ENCODE measurements around the gene SIRT2. TPM values are rescaled to one million over a fixed set of nuclear protein-coding genes. Genes with fewer than 3 reads are reported as not detected.

The SIRT2 gene
- polyA plus RNA-seq, 1 donor from 2014 or later: 102 TPM

GRCh38 chr19:38907670-38908069, 8.3 kb upstream of the SIRT2 start:
- Histone ChIP-seq H3K27me3 (ENCODE audit: insufficient read depth, low read depth, low read length) (no peaks in the 10 kb centered on the region), H3K79me2 (replicated peaks; ENCODE audit: insufficient read depth, low read length) (no peaks in the 10 kb centered on the region), H4K20me1 (ENCODE audit: insufficient read depth) (no peaks in the 10 kb centered on the region), H2AFZ (ENCODE audit: low read depth, low read length) (no peak overlapping the region), H3F3A (ENCODE audit: insufficient read depth, low read length, poor library complexity, severe bottlenecking) (no peaks in the 10 kb centered on the region), H3K9me2 (ENCODE audit: insufficient read depth, low read length) (no peaks in the 10 kb centered on the region), H3K9ac (ENCODE audit: low read length) (no peak overlapping the region), H3K4me3 (ENCODE audit: low read length) (no peak overlapping the region), H3K27ac (ENCODE audit: low read length) (no peak overlapping the region), H3K4me2 (ENCODE audit: low read length) (no peak overlapping the region), H3K9me3 (ENCODE audit: low read length) (no peaks in the 10 kb centered on the region), H3K36me3 (ENCODE audit: insufficient read depth, low read length) (no peaks in the 10 kb centered on the region)
- TF ChIP-seq POLR2AphosphoS5 (IDR thresholded peaks at IDR 0.05) (no peak), CTCF (IDR thresholded peaks at IDR 0.05; ENCODE audit: poor library complexity, severe bottlenecking) (no peak), SMC3 (conservative IDR thresholded peaks at IDR 0.05; ENCODE audit: poor library complexity) (no peak), MXI1 (conservative IDR thresholded peaks at IDR 0.05; ENCODE audit: poor library complexity, severe bottlenecking) (no peak), EZH2 (IDR thresholded peaks at IDR 0.05; ENCODE audit: borderline replicate concordance, insufficient read depth, low read length, poor library complexity, severe bottlenecking) (no peak), TAF1 (IDR thresholded peaks at IDR 0.05; ENCODE audit: low read depth) (no peak), EP300 (conservative IDR thresholded peaks at IDR 0.05; ENCODE audit: poor library complexity, severe bottlenecking) (no peak), REST (IDR thresholded peaks at IDR 0.05; ENCODE audit: borderline replicate concordance) (no peak)

- H3K9me2 ChIP-seq (ENCODE audit: insufficient read depth, low read length): no peaks in the 10 kb centered on the region
- no peaks in the 10 kb centered on the region for H3K79me2 ChIP-seq (replicated peaks; ENCODE audit: insufficient read depth, low read length)
- no peak overlapping the region for H3K9ac ChIP-seq (ENCODE audit: low read length)
- no peak overlapping the region for H3K4me2 ChIP-seq (ENCODE audit: low read length)
- H2AFZ ChIP-seq (ENCODE audit: low read depth, low read length): no peak overlapping the region
- H3K4me3 ChIP-seq (ENCODE audit: low read length): no peak overlapping the region
- TF ChIP-seq EZH2 (IDR thresholded peaks at IDR 0.05; ENCODE audit: borderline replicate concordance, insufficient read depth, low read length, poor library complexity, severe bottlenecking) (no peak), EP300 (conservative IDR thresholded peaks at IDR 0.05; ENCODE audit: poor library complexity, severe bottlenecking) (no peak), SMC3 (conservative IDR thresholded peaks at IDR 0.05; ENCODE audit: poor library complexity) (no peak), TAF1 (IDR thresholded peaks at IDR 0.05; ENCODE audit: low read depth) (no peak), REST (IDR thresholded peaks at IDR 0.05; ENCODE audit: borderline replicate concordance) (no peak), POLR2AphosphoS5 (IDR thresholded peaks at IDR 0.05) (no peak), RAD21 (conservative IDR thresholded peaks at IDR 0.05) (no peak), MXI1 (conservative IDR thresholded peaks at IDR 0.05; ENCODE audit: poor library complexity, severe bottlenecking) (no peak), CTCF (IDR thresholded peaks at IDR 0.05; ENCODE audit: poor library complexity, severe bottlenecking) (no peak)
- no peaks in the 10 kb centered on the region for H3K27me3 ChIP-seq (ENCODE audit: insufficient read depth, low read depth, low read length)
- no peaks in the 10 kb centered on the region for H3K36me3 ChIP-seq (ENCODE audit: insufficient read depth, low read length)
- H3K27ac ChIP-seq (ENCODE audit: low read length): no peak overlapping the region
- H3K9me3 ChIP-seq (ENCODE audit: low read length): no peaks in the 10 kb centered on the region
- no peaks in the 10 kb centered on the region for H3F3A ChIP-seq (ENCODE audit: insufficient read depth, low read length, poor library complexity, severe bottlenecking)
- H4K20me1 ChIP-seq (ENCODE audit: insufficient read depth): no peaks in the 10 kb centered on the region
Measured at GRCh38 chr19:38907227-38907626, 7.8 kb upstream of the SIRT2 start.
